Coronary artery (tissue), 2 donors: ENCODE data around the gene EAF1.

ENCODE experiments used
- DNase-seq: peaks from one replicate; pipeline ENCODE4 v3.0.0-alpha.2; 2017; ENCODE audit warnings: low spot score
- H3K27ac ChIP-seq, 2 donors: fragments of 200-600 bp; sonication (generic); one replicate each; pipeline ENCODE4 v1.5.1; 2016 to 2019
- H3K4me3 ChIP-seq: fragments of 200-600 bp; sonication (generic); 2 replicates; pipeline ENCODE4 v1.5.1; 2016; ENCODE audit warnings: mild to moderate bottlenecking, moderate library complexity
- TF ChIP-seq, protein P1 (sequence below): fragments of 200-600 bp; sonication (generic); IDR thresholded peaks from one replicate; pipeline ENCODE4 v1.5.1; 2019; ENCODE audit warnings: antibody characterized with exemption

Gene EAF1

DNA sequence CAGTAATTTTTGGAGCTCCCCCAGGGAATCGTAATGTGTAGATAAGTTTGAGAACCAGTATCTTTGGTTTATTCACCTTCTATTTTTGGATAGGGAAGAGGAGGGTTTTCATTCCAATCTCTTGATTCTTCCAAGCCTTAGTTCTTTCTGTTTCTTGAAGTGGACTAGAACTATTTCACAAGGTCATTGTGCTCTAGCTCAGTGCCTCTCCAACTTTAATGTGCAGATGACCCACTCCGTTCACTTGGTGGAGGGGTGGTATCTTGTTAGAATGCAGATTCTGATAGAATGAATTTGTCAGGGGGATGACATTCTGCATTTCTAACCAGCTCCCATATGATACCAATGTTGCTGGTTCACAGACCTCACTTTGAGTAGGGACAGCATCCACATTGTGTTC is 58.6 kb downstream of the EAF1 start:
- TF ChIP-seq, protein P1, sequence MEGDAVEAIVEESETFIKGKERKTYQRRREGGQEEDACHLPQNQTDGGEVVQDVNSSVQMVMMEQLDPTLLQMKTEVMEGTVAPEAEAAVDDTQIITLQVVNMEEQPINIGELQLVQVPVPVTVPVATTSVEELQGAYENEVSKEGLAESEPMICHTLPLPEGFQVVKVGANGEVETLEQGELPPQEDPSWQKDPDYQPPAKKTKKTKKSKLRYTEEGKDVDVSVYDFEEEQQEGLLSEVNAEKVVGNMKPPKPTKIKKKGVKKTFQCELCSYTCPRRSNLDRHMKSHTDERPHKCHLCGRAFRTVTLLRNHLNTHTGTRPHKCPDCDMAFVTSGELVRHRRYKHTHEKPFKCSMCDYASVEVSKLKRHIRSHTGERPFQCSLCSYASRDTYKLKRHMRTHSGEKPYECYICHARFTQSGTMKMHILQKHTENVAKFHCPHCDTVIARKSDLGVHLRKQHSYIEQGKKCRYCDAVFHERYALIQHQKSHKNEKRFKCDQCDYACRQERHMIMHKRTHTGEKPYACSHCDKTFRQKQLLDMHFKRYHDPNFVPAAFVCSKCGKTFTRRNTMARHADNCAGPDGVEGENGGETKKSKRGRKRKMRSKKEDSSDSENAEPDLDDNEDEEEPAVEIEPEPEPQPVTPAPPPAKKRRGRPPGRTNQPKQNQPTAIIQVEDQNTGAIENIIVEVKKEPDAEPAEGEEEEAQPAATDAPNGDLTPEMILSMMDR = no peak

DNA sequence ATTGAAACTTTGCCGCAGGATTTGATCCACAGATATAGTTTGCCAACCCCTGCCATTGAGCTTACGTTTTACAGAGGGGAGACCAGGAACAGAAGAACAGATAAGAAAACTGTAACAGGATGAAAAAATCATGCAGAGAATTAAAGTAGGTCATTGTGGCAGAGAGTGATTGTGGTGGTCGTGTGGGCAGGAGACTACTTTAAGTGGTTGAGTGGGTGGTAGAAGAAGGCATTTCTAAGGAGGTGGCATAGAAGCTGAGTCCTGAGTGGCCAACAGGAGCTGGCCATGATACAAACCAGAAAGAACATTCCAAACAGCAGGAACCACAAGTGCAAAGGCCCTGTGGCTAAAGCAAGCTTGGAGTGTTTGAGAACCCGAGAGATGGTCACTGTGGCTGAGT is 59.6 kb downstream of the EAF1 start:
- Histone ChIP-seq H3K4me3 (no peak overlapping the region), H3K27ac (no peak overlapping the region)
- DNase-seq = no peak
- TF ChIP-seq, protein P1 = no peak

More for the DNA sequence above, 58.6 kb downstream of the EAF1 start:
- no peak for DNase-seq
- no peak overlapping the region for H3K27ac ChIP-seq
- no peak overlapping the region for H3K4me3 ChIP-seq

DNA sequence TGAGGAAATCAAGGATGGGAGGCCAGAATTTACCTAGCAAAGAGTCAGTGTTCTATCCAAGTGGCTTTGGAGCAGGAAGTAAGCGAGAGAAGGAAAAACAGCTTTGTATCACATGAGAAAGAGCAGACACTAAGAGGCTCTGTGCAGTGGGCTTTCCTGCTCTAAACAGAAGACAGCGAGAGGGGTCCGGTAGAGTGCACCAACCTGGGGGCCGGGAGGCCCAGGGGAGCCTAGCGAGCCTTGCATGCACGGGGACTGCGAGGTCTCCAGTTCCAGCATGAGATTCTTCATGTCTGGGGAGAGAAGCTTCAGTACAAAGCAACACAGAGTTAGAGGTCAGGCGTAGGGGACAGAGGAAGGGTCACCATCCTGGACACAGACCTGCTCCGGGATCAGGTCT is 60.6 kb downstream of the EAF1 start:
- Histone ChIP-seq H3K27ac (no peak overlapping the region), H3K4me3 (no peak overlapping the region)
- DNase-seq = no peak
- TF ChIP-seq, protein P1 = no peak

DNA sequence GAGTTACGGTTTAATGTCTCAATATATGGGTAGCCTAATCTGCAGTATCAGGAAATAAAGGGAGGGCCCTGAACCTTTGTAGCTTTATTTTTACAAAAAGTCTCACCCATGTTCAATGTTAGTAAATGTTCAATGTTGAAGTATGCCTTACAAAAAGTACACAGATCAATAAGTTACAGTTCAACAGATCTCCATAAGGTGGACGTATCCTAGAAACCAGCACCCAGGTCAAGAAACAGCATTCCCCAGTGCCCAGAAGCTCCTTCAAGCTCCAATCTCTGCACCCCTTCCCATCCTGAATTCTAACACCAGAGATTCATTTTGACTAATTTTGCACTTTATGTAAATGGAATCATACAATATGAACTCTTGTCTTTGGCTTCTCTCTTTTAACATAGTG is 62.8 kb downstream of the EAF1 start:
- Histone ChIP-seq H3K4me3 (no peak overlapping the region), H3K27ac (no peak overlapping the region)
- TF ChIP-seq, protein P1 = no peak
- DNase-seq = no peak

DNA sequence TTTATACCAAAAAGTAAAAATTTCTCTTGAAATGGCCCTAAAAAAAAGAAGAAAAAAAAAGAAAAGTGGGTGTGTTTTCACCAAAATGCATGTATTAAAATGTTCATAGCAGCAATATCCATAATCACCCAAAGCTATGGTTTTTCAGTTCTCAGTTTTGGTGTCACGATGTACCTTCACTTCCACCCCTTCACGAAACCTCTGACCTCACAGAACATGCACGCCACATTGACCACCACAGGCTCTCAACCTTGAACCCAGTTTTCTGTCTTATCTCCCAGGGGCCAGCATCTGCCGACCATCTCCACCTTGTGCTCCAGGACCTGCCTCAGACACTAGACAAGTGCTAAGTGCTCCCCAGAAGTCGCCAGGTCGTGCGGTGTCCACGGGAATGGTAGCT is 63.7 kb downstream of the EAF1 start:
- no peak overlapping the region for H3K4me3 ChIP-seq
- DNase-seq = no peak
- H3K27ac ChIP-seq = no peak overlapping the region
- TF ChIP-seq, protein P1 = no peak
